IMR-90 (cell line): ENCODE data around the gene TES. TPM values are rescaled to one million over a fixed set of nuclear protein-coding genes. Genes with fewer than 3 reads are reported as not detected.
A peak's percentile ranks its signal among the peaks of the same experiment; 100 is the strongest.

ENCODE experiments used
- ATAC-seq: fragments of 200-7000 bp; cut with Tn5 transposase; 2 replicates; pipeline ENCODE4 v1.9.1; 2020; ENCODE audit warnings: low read depth, mild to moderate bottlenecking, moderate library complexity
- BruUV-seq: library from RNA; stranded (reverse); fragments of 400-500 nt; replicated peaks from 2 replicates; lab custom pipeline; 2021; lab: Mats Ljungman, UMichigan
- CTCF ChIA-PET: fragments of 300-600 bp; formaldehyde crosslinking; extraction: SDS; loops from one replicate; lab custom pipeline; 2021; ENCODE audit warnings: antibody characterized with exemption; lab: Yijun Ruan, JAX
- POLR2A ChIA-PET: fragments of 300-600 bp; sonication (Branson Sonifier 250); formaldehyde crosslinking; loops from one replicate; lab custom pipeline; 2022; ENCODE audit warnings: antibody characterized with exemption; ENCODE audit not compliant: unreplicated experiment; lab: Charles Lee
- DNase-seq: peaks from one replicate; pipeline ENCODE4 v3.0.0; 2013
- H2AFZ ChIP-seq: replicated peaks from 2 replicates; pipeline ENCODE3; 2013; ENCODE audit warnings: low read length, mild to moderate bottlenecking; ENCODE audit not compliant: poor library complexity
- H2AK5ac ChIP-seq: 2 replicates; pipeline ENCODE4 v1.6.1; 2013; ENCODE audit warnings: low read depth, low read length, inconsistent platforms
- H2AK9ac ChIP-seq: replicated peaks from 2 replicates; pipeline ENCODE3; 2013; ENCODE audit warnings: mild to moderate bottlenecking, low read depth, low read length, moderate library complexity; ENCODE audit not compliant: poor library complexity
- H2BK120ac ChIP-seq: 2 replicates; pipeline ENCODE4 v1.6.1; 2013; ENCODE audit warnings: low read depth, low read length, inconsistent platforms
- H2BK15ac ChIP-seq: 3 replicates; pipeline ENCODE4 v1.6.1; 2013; ENCODE audit warnings: low read depth, low read length, inconsistent platforms
- H2BK20ac ChIP-seq: 2 replicates; pipeline ENCODE4 v1.6.1; 2013; ENCODE audit warnings: low read depth, mild to moderate bottlenecking, inconsistent platforms, low read length, moderate library complexity
- H2BK5ac ChIP-seq: 2 replicates; pipeline ENCODE4 v1.6.1; 2013; ENCODE audit warnings: mild to moderate bottlenecking, low read depth, low read length, inconsistent platforms; ENCODE audit not compliant: poor library complexity, severe bottlenecking
- H3K14ac ChIP-seq: replicated peaks from 2 replicates; pipeline ENCODE4 v1.6.1; 2013; ENCODE audit warnings: low read depth, low read length, inconsistent platforms
- H3K18ac ChIP-seq: 2 replicates; pipeline ENCODE4 v1.6.1; 2013; ENCODE audit warnings: low read depth, low read length, control low read depth
- H3K23ac ChIP-seq: 2 replicates; pipeline ENCODE4 v1.6.1; 2013; ENCODE audit warnings: low read depth, low read length, inconsistent platforms
- H3K27ac ChIP-seq: 2 replicates; pipeline ENCODE4 v1.5.1; 2013; ENCODE audit warnings: mild to moderate bottlenecking, control low read depth, low read length; ENCODE audit not compliant: insufficient read depth
- H3K27me3 ChIP-seq: 2 replicates; pipeline ENCODE4 v1.6.1; 2013; ENCODE audit warnings: low read length; ENCODE audit not compliant: control insufficient read depth, insufficient read depth
- H3K36me3 ChIP-seq: 2 replicates; pipeline ENCODE4 v1.6.1; 2013; ENCODE audit warnings: low read length, mixed read lengths; ENCODE audit not compliant: control insufficient read depth, insufficient read depth
- H3K4ac ChIP-seq: 2 replicates; pipeline ENCODE4 v1.6.1; 2013; ENCODE audit warnings: low read depth, low read length, inconsistent platforms
- H3K4me1 ChIP-seq: 2 replicates; pipeline ENCODE4 v1.6.1; 2013; ENCODE audit warnings: low read length, mixed read lengths; ENCODE audit not compliant: control insufficient read depth, insufficient read depth
- H3K4me2 ChIP-seq: 2 replicates; pipeline ENCODE4 v1.6.1; 2013; ENCODE audit warnings: low read depth, mild to moderate bottlenecking, control low read depth, low read length, moderate library complexity
- H3K4me3 ChIP-seq: 2 replicates; pipeline ENCODE4 v1.5.1; 2013; ENCODE audit warnings: low read depth, mild to moderate bottlenecking, control low read depth, low read length, moderate library complexity; ENCODE audit not compliant: insufficient read depth
- H3K56ac ChIP-seq: 2 replicates; pipeline ENCODE4 v1.6.1; 2013; ENCODE audit warnings: low read length, inconsistent platforms; ENCODE audit not compliant: insufficient read depth; ENCODE audit errors: extremely low read depth
- H3K79me1 ChIP-seq, 2 experiments: 2 replicates each; pipeline ENCODE4 v1.6.1; 2013; ENCODE audit warnings: low read length in 2 of 2, inconsistent platforms in 1 of 2, low read depth in 1 of 2
- H3K9ac ChIP-seq: 2 replicates; pipeline ENCODE4 v1.6.1; 2013; ENCODE audit warnings: low read depth, low read length, control low read depth
- H3K9me1 ChIP-seq: 2 replicates; pipeline ENCODE4 v1.6.1; 2013; ENCODE audit warnings: low read length, inconsistent platforms; ENCODE audit not compliant: insufficient read depth
- H3K9me3 ChIP-seq: 2 replicates; pipeline ENCODE4 v1.6.1; 2013; ENCODE audit warnings: low read length; ENCODE audit not compliant: control insufficient read depth, insufficient read depth
- H4K20me1 ChIP-seq: 2 replicates; pipeline ENCODE4 v1.6.1; 2013; ENCODE audit warnings: low read length, inconsistent platforms; ENCODE audit not compliant: insufficient read depth
- H4K5ac ChIP-seq: 2 replicates; pipeline ENCODE4 v1.6.1; 2013; ENCODE audit warnings: mild to moderate bottlenecking, low read depth, low read length, control low read depth
- H4K8ac ChIP-seq, 2 experiments: 2 replicates each; pipeline ENCODE4 v1.6.1; 2013; ENCODE audit warnings: low read depth in 2 of 2, low read length in 2 of 2, control low read depth in 1 of 2, inconsistent platforms in 1 of 2
- H4K91ac ChIP-seq: 2 replicates; pipeline ENCODE4 v1.6.1; 2013; ENCODE audit warnings: low read depth, low read length, inconsistent platforms; ENCODE audit not compliant: insufficient read depth
- CEBPB ChIP-seq: IDR thresholded peaks from 2 replicates; pipeline ENCODE4 v1.6.1; 2012; ENCODE audit warnings: low read depth, low read length, improper control_type of control experiment
- FOS ChIP-seq: fragments of 150-350 bp; IDR thresholded peaks from 2 replicates; pipeline ENCODE4 v1.6.1; 2016; ENCODE audit warnings: low read depth, low read length
- POLR2A ChIP-seq: IDR thresholded peaks from 2 replicates; pipeline ENCODE4 v1.6.1; 2012; ENCODE audit warnings: mild to moderate bottlenecking, low read depth, low read length
- WGBS, 2 experiments: methylation state at CpG; one replicate each; pipeline versions ENCODE4 v1.1.5 to v1.1.7; 2013; ENCODE audit warnings: missing lambda C conversion rate in 2 of 2; ENCODE audit not compliant: insufficient read length in 1 of 2; ENCODE audit errors: extremely low coverage in 2 of 2; 5-methylcytosine and 5-hydroxymethylcytosine counted together
- dilution Hi-C: fragments of 300-500 bp; cut with HindIII; formaldehyde crosslinking; loops from one replicate; pipeline ENCODE4 v1.14.3; 2018; ENCODE audit warnings: low sequenced_read_pairs; ENCODE audit not compliant: unreplicated experiment
- in situ Hi-C: fragments of 300-500 bp; cut with MboI; formaldehyde crosslinking; loops from 3 replicates; pipeline ENCODE4 v1.14.3; 2019; ENCODE audit warnings: low sequenced_read_pairs, inconsistent platforms, mixed read lengths
- intact Hi-C: fragments of 100-400 bp; cut with micrococcal nuclease; formaldehyde crosslinking; loops from 2 replicates; pipeline ENCODE4 v1.10.0; 2022
- polyA plus RNA-seq, 3 experiments: library from polyadenylated mRNA; depleted of rRNA; stranded (reverse); fragments of >200 nt; gene quantifications; 2 replicates each; pipeline ENCODE4 v1.2.3, GENCODE V29; 2012; ENCODE audit warnings: low replicate concordance in 1 of 3
- total RNA-seq: library from RNA; depleted of rRNA; stranded (reverse); fragments of >200 nt; gene quantifications from 2 replicates; pipeline ENCODE4 v1.2.3, GENCODE V29; 2012

The TES gene
- total and polyA plus RNA-seq, 2 of the 4 experiments (the other 2 are of a cell fraction) = 54.0 to 83.3 TPM

- DNase-seq (peak; percentile 94), ATAC-seq (peak; percentile 80)
- Histone ChIP-seq H3K36me3 (no peaks in the 10 kb centered on the region), H3K18ac (no peak overlapping the region), H2BK15ac (no peak overlapping the region), H3K9me1 (peaks cover 13% of the 10 kb centered on the region), H2AK9ac (no peak overlapping the region), H3K4me1 (peaks cover 25% of the 10 kb centered on the region), H2AFZ (no peak overlapping the region), H2BK5ac (peak overlapping the region; percentile 60), H2BK20ac (no peak overlapping the region), H2AK5ac (no peak overlapping the region), H3K4me2 (no peak overlapping the region), H3K9ac (no peak overlapping the region), H3K27ac (no peak overlapping the region), H3K23ac (no peak overlapping the region), H2BK120ac (no peak overlapping the region), H3K9me3 (no peaks in the 10 kb centered on the region), H3K4ac (no peak overlapping the region), H4K8ac (no peak overlapping the region), H3K27me3 (no peaks in the 10 kb centered on the region), H4K20me1 (no peaks in the 10 kb centered on the region), H3K4me3 (no peak overlapping the region), H3K14ac (no peak overlapping the region), H3K79me1 (peaks cover 21 to 43% of the 10 kb centered on the region in 2 experiments), H4K91ac (no peak overlapping the region), H4K5ac (no peak overlapping the region), H3K56ac (no peak overlapping the region)
- TF ChIP-seq CEBPB = peak; percentile 54
- no peak for TF ChIP-seq POLR2A
- TF ChIP-seq FOS = peak; percentile 52; the same call in 1 of the 2 replicates
- ChIA-PET CTCF (no interaction called here), POLR2A (no interaction called here)
- no TSS peak for BruUV-seq
- WGBS, 2 experiments = no CpG with 5 or more reads among the region's 2 CpGs
- in situ Hi-C loops (no loop called here), intact Hi-C loops (no loop called here), dilution Hi-C loops (no loop called here)
Measured at GRCh38 chr7:116227678-116228239, 17.4 kb downstream of the TES start.
